Fibroblast of skin of abdomen (primary cell): ENCODE data around the gene CYP1A1.

Experiments
- DNase-seq: peaks from one replicate; pipeline ENCODE4 v3.0.0-alpha.2; 2013

The CYP1A1 gene

GRCh38 chr15:74683758-74684157 is 41.6 kb downstream of the CYP1A1 start:
- DNase-seq: no peak

- DNase-seq: no peak
These were observed 42.4 kb downstream of the CYP1A1 start for GRCh38 chr15:74682954-74683353.

GRCh38 chr15:74680456-74680855 is 44.9 kb downstream of the CYP1A1 start:
- no peak for DNase-seq

GRCh38 chr15:74676801-74677200 is 48.5 kb downstream of the CYP1A1 start:
- DNase-seq: no peak

GRCh38 chr15:74674161-74674560 is 51.2 kb downstream of the CYP1A1 start:
- DNase-seq: no peak

GRCh38 chr15:74669627-74670026 is 55.7 kb downstream of the CYP1A1 start:
- DNase-seq: no peak
